ENCODE measurements around the gene ZNF827. TPM values are rescaled to one million over a fixed set of nuclear protein-coding genes. Genes with fewer than 3 reads are reported as not detected.

The ZNF827 gene
- total RNA-seq, 1 experiment from 2014 or later: 9.8 TPM

DNA sequence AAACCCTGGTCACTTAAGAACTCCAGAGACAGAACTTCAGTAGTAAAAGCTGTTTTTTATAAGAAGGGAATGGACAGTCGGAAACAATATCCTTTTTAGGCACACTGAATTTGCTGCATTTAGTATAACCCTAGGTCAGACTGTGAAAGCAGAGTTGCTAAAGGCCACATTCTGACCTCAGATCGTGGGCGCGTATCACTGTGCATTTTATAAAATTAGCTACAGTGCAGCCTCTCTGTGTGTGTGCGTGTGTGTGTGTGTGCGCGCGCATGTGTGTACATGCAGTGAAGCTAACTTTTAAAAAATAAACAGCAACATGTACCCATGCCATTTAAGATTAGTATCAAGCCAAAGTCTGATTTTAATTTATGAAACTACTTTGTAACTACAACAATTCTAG is 8.0 kb downstream of the ZNF827 start:
- Histone ChIP-seq H3K27ac (ENCODE audit: low read length) (no peak overlapping the region), H3K4me2 (ENCODE audit: low read length) (no peak overlapping the region), H3K4me3 (ENCODE audit: low read length) (no peak overlapping the region), H4K20me1 (ENCODE audit: low read length) (no peaks in the 10 kb centered on the region), H3K36me3 (ENCODE audit: low read depth, low read length) (no peaks in the 10 kb centered on the region), H3K9me3 (ENCODE audit: low read length) (no peaks in the 10 kb centered on the region), H2AFZ (ENCODE audit: low read length) (no peak overlapping the region), H3F3A (ENCODE audit: low read length, unreplicated experiment) (no peaks in the 10 kb centered on the region), H3K27me3 (ENCODE audit: low read length) (no peaks in the 10 kb centered on the region), H3K79me2 (ENCODE audit: low read length) (peaks cover 90% of the 10 kb centered on the region), H3K4me1 (ENCODE audit: insufficient read depth, low read length) (peaks cover 22% of the 10 kb centered on the region), H3K9me2 (replicated peaks; ENCODE audit: low read length) (no peaks in the 10 kb centered on the region), H3K9ac (ENCODE audit: low read length) (no peak overlapping the region)
- no peak for ATAC-seq
- ChIA-PET POLR2A (ENCODE audit: unreplicated experiment) (interaction anchor here (0.7 kb wide), 1 partner anchor 419 kb away, joined by 6 read pairs; no protein-coding TSS in a partner anchor), CTCF (interaction anchor here (0.6 kb wide), 1 partner anchor 165 kb away, joined by 3 read pairs; no protein-coding TSS in a partner anchor)
- TF ChIP-seq CTCF (conservative IDR thresholded peaks at IDR 0.05; ENCODE audit: low read depth, low read length): no peak
- no peak for TF ChIP-seq EZH2phosphoT487 (IDR thresholded peaks at IDR 0.05; ENCODE audit: borderline replicate concordance, low read length)
- no peak for TF ChIP-seq EZH2 (IDR thresholded peaks at IDR 0.05; ENCODE audit: low read length, unreplicated experiment)
- DNase-seq: no peak
- intact Hi-C loops (cut with micrococcal nuclease): loop anchor here (1.0 kb wide), 1 partner anchor 41 kb away; no protein-coding TSS in a partner anchor
- no TSS peak for BruUV-seq (replicated peaks)

GRCh38 chr4:145929415-145930178 is 9.0 kb downstream of the ZNF827 start:
- Histone ChIP-seq H3K4me1 (ENCODE audit: insufficient read depth, low read length) (peaks cover 13% of the 10 kb centered on the region), H4K20me1 (ENCODE audit: low read length) (no peaks in the 10 kb centered on the region), H3K9ac (ENCODE audit: low read length) (no peak overlapping the region), H3K36me3 (ENCODE audit: low read depth, low read length) (no peaks in the 10 kb centered on the region), H3K27me3 (ENCODE audit: low read length) (no peaks in the 10 kb centered on the region), H3K4me2 (ENCODE audit: low read length) (no peak overlapping the region), H3K9me2 (replicated peaks; ENCODE audit: low read length) (no peaks in the 10 kb centered on the region), H3K9me3 (ENCODE audit: low read length) (no peaks in the 10 kb centered on the region), H3K79me2 (ENCODE audit: low read length) (peaks cover 84% of the 10 kb centered on the region), H3K27ac (ENCODE audit: low read length) (no peak overlapping the region), H3K4me3 (ENCODE audit: low read length) (no peak overlapping the region), H3F3A (ENCODE audit: low read length, unreplicated experiment) (no peaks in the 10 kb centered on the region), H2AFZ (ENCODE audit: low read length) (no peak overlapping the region)
- DNase-seq (peak; percentile 27), ATAC-seq (peak; percentile 69)
- intact Hi-C loops (cut with micrococcal nuclease): loop anchor here (1.0 kb wide), 1 partner anchor 42 kb away; no protein-coding TSS in a partner anchor
- no TSS peak for BruUV-seq (replicated peaks)
- ChIA-PET POLR2A (ENCODE audit: unreplicated experiment) (no interaction called here), CTCF (interaction anchor here (0.6 kb wide), 1 partner anchor 166 kb away, joined by 3 read pairs; no protein-coding TSS in a partner anchor)
- TF ChIP-seq EZH2 (IDR thresholded peaks at IDR 0.05; ENCODE audit: low read length, unreplicated experiment): no peak
- no peak for TF ChIP-seq CTCF (conservative IDR thresholded peaks at IDR 0.05; ENCODE audit: low read depth, low read length)
- no peak for TF ChIP-seq EZH2phosphoT487 (IDR thresholded peaks at IDR 0.05; ENCODE audit: borderline replicate concordance, low read length)

DNA sequence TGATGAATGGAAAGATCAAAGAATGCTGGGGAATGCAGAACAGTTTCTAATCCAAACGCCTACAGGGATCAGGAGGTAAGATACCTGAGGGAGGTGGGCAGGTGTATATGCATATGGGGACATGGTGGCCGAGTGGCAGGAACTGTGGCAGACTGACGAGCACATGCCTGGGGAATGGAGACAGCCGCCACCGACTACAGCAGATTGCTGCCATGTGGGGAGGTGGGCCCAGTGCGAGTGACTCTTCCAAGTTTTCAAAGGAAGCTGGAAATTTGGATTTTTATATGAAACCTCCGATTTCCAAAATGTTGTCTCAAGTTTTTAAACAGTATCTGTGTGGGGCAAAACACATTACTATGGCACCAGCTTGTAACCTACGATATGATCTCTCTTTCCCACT is 9.9 kb downstream of the ZNF827 start:
- peaks cover 7% of the 10 kb centered on the region; the same call in 1 of the 2 replicates for H3K4me1 ChIP-seq (ENCODE audit: insufficient read depth, low read length)
- POLR2A ChIA-PET (ENCODE audit: unreplicated experiment): no interaction called here
- no peak overlapping the region for H3K9ac ChIP-seq (ENCODE audit: low read length)
- H3K27ac ChIP-seq (ENCODE audit: low read length): no peak overlapping the region
- H3K4me3 ChIP-seq (ENCODE audit: low read length): no peak overlapping the region
- TF ChIP-seq CTCF (conservative IDR thresholded peaks at IDR 0.05; ENCODE audit: low read depth, low read length) (no peak), EZH2 (IDR thresholded peaks at IDR 0.05; ENCODE audit: low read length, unreplicated experiment) (no peak), EZH2phosphoT487 (IDR thresholded peaks at IDR 0.05; ENCODE audit: borderline replicate concordance, low read length) (no peak)
- H2AFZ ChIP-seq (ENCODE audit: low read length): no peak overlapping the region
- H3K4me2 ChIP-seq (ENCODE audit: low read length): no peak overlapping the region
- H3K27me3 ChIP-seq (ENCODE audit: low read length): no peaks in the 10 kb centered on the region
- ATAC-seq: no peak
- H3K9me2 ChIP-seq (replicated peaks; ENCODE audit: low read length): no peaks in the 10 kb centered on the region
- CTCF ChIA-PET: no interaction called here
- H3K9me3 ChIP-seq (ENCODE audit: low read length): no peaks in the 10 kb centered on the region
- no peak for DNase-seq
- no TSS peak for BruUV-seq (replicated peaks)
- H3K36me3 ChIP-seq (ENCODE audit: low read depth, low read length): no peaks in the 10 kb centered on the region
- H3F3A ChIP-seq (ENCODE audit: low read length, unreplicated experiment): no peaks in the 10 kb centered on the region
- H4K20me1 ChIP-seq (ENCODE audit: low read length): no peaks in the 10 kb centered on the region
- intact Hi-C loops (cut with micrococcal nuclease): no loop called here
- H3K79me2 ChIP-seq (ENCODE audit: low read length): peaks cover 75% of the 10 kb centered on the region

Measured in PC-3 (cell line).